ENCODE data around the gene FAHD2A.
"Not testable (repeated sequence)": the region's sequence is repeated elsewhere in the genome, so short reads cannot be mapped to it uniquely, and the experiment has no call there.

GRCh38 chr2:95378281-95378680 is 24.2 kb upstream of the FAHD2A start:
- TF ChIP-seq CTCF (IDR thresholded peaks at IDR 0.05; ENCODE audit: extremely low read depth in 1 of 2, insufficient read depth in 1 of 2, low read depth in 1 of 2, low read length in 2 of 2); GATA2 (IDR thresholded peaks at IDR 0.05; ENCODE audit: insufficient read depth, insufficient read length, low read depth, low read length); MAX (IDR thresholded peaks at IDR 0.05; ENCODE audit: insufficient read depth, insufficient read length); POLR2AphosphoS5 (IDR thresholded peaks at IDR 0.05; ENCODE audit: insufficient read depth, low read depth, low read length); FOS (IDR thresholded peaks at IDR 0.05; ENCODE audit: borderline replicate concordance, insufficient read depth, low read length); POLR2A (IDR thresholded peaks at IDR 0.05; ENCODE audit: low read depth, low read length); JUN (IDR thresholded peaks at IDR 0.05; ENCODE audit: borderline replicate concordance, insufficient read depth, insufficient read length, low read depth); EZH2 (IDR thresholded peaks at IDR 0.05; ENCODE audit: borderline replicate concordance, low read depth, low read length, severe bottlenecking); MYC (IDR thresholded peaks at IDR 0.05; ENCODE audit: low read depth, low read length): not testable (repeated sequence)
